CD14-positive monocyte (primary cell): ENCODE results near the gene SLC47A2. TPM values are rescaled to one million over a fixed set of nuclear protein-coding genes. Genes with fewer than 3 reads are reported as not detected.

ENCODE experiments used
- DNase-seq, 3 donors: peaks; one replicate each; pipeline ENCODE4 v3.0.0-alpha.2; 2011 to 2022
- H2AFZ ChIP-seq: 2 replicates; pipeline ENCODE4 v1.6.0; 2012; ENCODE audit warnings: mild to moderate bottlenecking, low read depth, low read length, inconsistent platforms; ENCODE audit not compliant: insufficient read depth, poor library complexity, severe bottlenecking
- H3K27ac ChIP-seq, 2 donors: 1 replicate in 1 of 2; 2 replicates in 1 of 2; pipeline ENCODE4 v1.5.1; 2012 to 2013; ENCODE audit warnings: low read length in 2 of 2, control low read depth in 1 of 2, inconsistent platforms in 1 of 2, low read depth in 1 of 2, mild to moderate bottlenecking in 1 of 2
- H3K27me3 ChIP-seq, 2 donors: one replicate each; pipeline versions ENCODE4 v1.6.0 to v1.6.1; 2011 to 2013; ENCODE audit warnings: low read length in 2 of 2; ENCODE audit not compliant: control insufficient read depth in 2 of 2, insufficient read depth in 2 of 2
- H3K36me3 ChIP-seq, 2 donors: replicated peaks in 1 of 2; 1 replicate in 1 of 2; 2 replicates in 1 of 2; pipeline versions ENCODE4 v1.5.1 to v1.6.1; 2012 to 2013; ENCODE audit warnings: low read length in 2 of 2, control low read depth in 1 of 2, inconsistent platforms in 1 of 2, mild to moderate bottlenecking in 1 of 2; ENCODE audit not compliant: insufficient read depth in 2 of 2, control insufficient read depth in 1 of 2
- H3K4me1 ChIP-seq, 2 donors: 1 replicate in 1 of 2; 2 replicates in 1 of 2; pipeline versions ENCODE4 v1.5.1 to v1.6.1; 2012 to 2013; ENCODE audit warnings: low read length in 2 of 2, control low read depth in 1 of 2, inconsistent platforms in 1 of 2, mild to moderate bottlenecking in 1 of 2, moderate library complexity in 1 of 2; ENCODE audit not compliant: insufficient read depth in 2 of 2, control insufficient read depth in 1 of 2
- H3K4me2 ChIP-seq: replicated peaks from 2 replicates; pipeline ENCODE3; 2012; ENCODE audit warnings: low read length, moderate library complexity, mild to moderate bottlenecking; ENCODE audit not compliant: poor library complexity, severe bottlenecking; ENCODE audit errors: extremely low read depth
- H3K4me3 ChIP-seq, 3 experiments: fragments of 200-600 bp in 1 of 3; sonication (generic) in 1 of 3; replicated peaks in 1 of 3; 1 replicate in 2 of 3; 2 replicates in 1 of 3; pipeline ENCODE4 v1.5.1; 2011 to 2013; ENCODE audit warnings: low read length in 3 of 3, mild to moderate bottlenecking in 3 of 3, control low read depth in 2 of 3, low read depth in 2 of 3, inconsistent platforms in 1 of 3, moderate library complexity in 1 of 3
- H3K79me2 ChIP-seq: 2 replicates; pipeline ENCODE4 v1.6.0; 2012; ENCODE audit warnings: mild to moderate bottlenecking, control low read depth, inconsistent platforms, low read length, moderate library complexity; ENCODE audit not compliant: insufficient read depth
- H3K9ac ChIP-seq: 2 replicates; pipeline ENCODE4 v1.6.0; 2017; ENCODE audit warnings: low read length, mild to moderate bottlenecking; ENCODE audit not compliant: insufficient read depth, poor library complexity, severe bottlenecking
- H3K9me3 ChIP-seq, 2 donors: replicated peaks in 1 of 2; 1 replicate in 1 of 2; 2 replicates in 1 of 2; pipeline versions ENCODE4 v1.5.1 to v1.6.1; 2012 to 2013; ENCODE audit warnings: low read length in 2 of 2, control low read depth in 1 of 2; ENCODE audit not compliant: control insufficient read depth in 1 of 2, insufficient read depth in 1 of 2
- H4K20me1 ChIP-seq: 2 replicates; pipeline ENCODE4 v1.6.0; 2012; ENCODE audit warnings: mild to moderate bottlenecking, low read length, control low read depth, moderate library complexity; ENCODE audit not compliant: insufficient read depth
- H3K27ac Mint-ChIP-seq, 7 donors: one replicate each; pipeline ENCODE4 v1.8.0; 2020; ENCODE audit warnings: mild to moderate bottlenecking in 7 of 7, mixed read lengths in 7 of 7, moderate library complexity in 6 of 7, inconsistent platforms in 2 of 7
- H3K27me3 Mint-ChIP-seq, 3 donors: one replicate each; pipeline ENCODE4 v1.8.0; 2021 to 2022; ENCODE audit warnings: low read depth in 3 of 3, mild to moderate bottlenecking in 3 of 3, mixed read lengths in 3 of 3, moderate library complexity in 3 of 3, inconsistent platforms in 1 of 3
- H3K36me3 Mint-ChIP-seq, 2 donors: one replicate each; pipeline ENCODE4 v1.8.0; 2020; ENCODE audit warnings: mixed read lengths in 2 of 2, inconsistent platforms in 1 of 2, mild to moderate bottlenecking in 1 of 2
- H3K4me1 Mint-ChIP-seq: one replicate; pipeline ENCODE4 v1.8.0; 2020; ENCODE audit warnings: mild to moderate bottlenecking, mixed read lengths
- H3K4me3 Mint-ChIP-seq, 2 donors: one replicate each; pipeline ENCODE4 v1.8.0; 2020; ENCODE audit warnings: mild to moderate bottlenecking in 2 of 2, mixed read lengths in 2 of 2, moderate library complexity in 1 of 2
- H3K9me3 Mint-ChIP-seq, 7 donors: one replicate each; pipeline ENCODE4 v1.8.0; 2020 to 2022; ENCODE audit warnings: mixed read lengths in 7 of 7, mild to moderate bottlenecking in 6 of 7, moderate library complexity in 6 of 7, inconsistent platforms in 2 of 7
- WGBS: methylation state at CpG from one replicate; pipeline ENCODE4 v1.1.5; 2013; ENCODE audit warnings: missing lambda C conversion rate; ENCODE audit not compliant: insufficient coverage; 5-methylcytosine and 5-hydroxymethylcytosine counted together
- intact Hi-C, 2 donors: fragments of 100-400 bp; cut with micrococcal nuclease; formaldehyde crosslinking; loops; one replicate each; pipeline versions ENCODE4 v1.15.0 to v1.15.1; 2023
- polyA plus RNA-seq, 3 donors: library from polyadenylated mRNA; depleted of rRNA in 1 of 3; unstranded in 2 of 3; stranded (reverse) in 1 of 3; fragments of 300-500 nt in 2 of 3; fragments of >200 nt in 1 of 3; fragmentation: Illumina TruSeq in 2 of 3; gene quantifications; 1 replicate in 2 of 3; 2 replicates in 1 of 3; pipeline ENCODE4 v1.2.3, GENCODE V29; 2012 to 2021
- TF ChIP-seq, protein P1 (sequence below): fragments of 200-600 bp; IDR thresholded peaks from one replicate; pipeline ENCODE4 v1.8.0; 2022; ENCODE audit warnings: antibody characterized with exemption, mild to moderate bottlenecking

The SLC47A2 gene
- polyA plus RNA-seq, 3 donors, result not detected

DNA sequence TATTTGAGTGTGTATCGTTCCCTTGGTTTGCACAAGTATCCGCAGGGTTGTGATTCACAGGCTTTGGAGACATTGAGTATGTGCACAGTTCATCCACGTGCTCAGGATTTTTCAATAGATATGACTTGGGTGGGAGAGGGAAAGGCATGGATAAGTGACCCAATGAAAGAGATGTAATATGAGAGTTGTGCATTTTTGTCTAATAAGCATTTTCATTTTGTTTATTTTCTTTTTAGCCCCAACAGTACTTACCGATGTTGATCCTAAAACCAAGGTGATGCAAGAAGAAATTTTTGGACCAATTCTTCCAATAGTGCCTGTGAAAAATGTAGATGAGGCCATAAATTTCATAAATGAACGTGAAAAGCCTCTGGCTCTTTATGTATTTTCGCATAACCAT lies 53.3 kb downstream of the SLC47A2 start:
- Histone ChIP-seq H3K79me2 (no peaks in the 10 kb centered on the region), H3K4me3 (no peak overlapping the region), H4K20me1 (no peaks in the 10 kb centered on the region), H2AFZ (no peak overlapping the region), H3K4me1 (no peaks in the 10 kb centered on the region), H3K27ac (no peak overlapping the region), H3K9me3 (no peaks in the 10 kb centered on the region), H3K4me2 (no peak overlapping the region), H3K36me3 (peaks cover 54 to 88% of the 10 kb centered on the region in 2 donors), H3K27me3 (no peaks in the 10 kb centered on the region), H3K9ac (no peak overlapping the region)
- no peak for DNase-seq
- TF ChIP-seq, protein P1, sequence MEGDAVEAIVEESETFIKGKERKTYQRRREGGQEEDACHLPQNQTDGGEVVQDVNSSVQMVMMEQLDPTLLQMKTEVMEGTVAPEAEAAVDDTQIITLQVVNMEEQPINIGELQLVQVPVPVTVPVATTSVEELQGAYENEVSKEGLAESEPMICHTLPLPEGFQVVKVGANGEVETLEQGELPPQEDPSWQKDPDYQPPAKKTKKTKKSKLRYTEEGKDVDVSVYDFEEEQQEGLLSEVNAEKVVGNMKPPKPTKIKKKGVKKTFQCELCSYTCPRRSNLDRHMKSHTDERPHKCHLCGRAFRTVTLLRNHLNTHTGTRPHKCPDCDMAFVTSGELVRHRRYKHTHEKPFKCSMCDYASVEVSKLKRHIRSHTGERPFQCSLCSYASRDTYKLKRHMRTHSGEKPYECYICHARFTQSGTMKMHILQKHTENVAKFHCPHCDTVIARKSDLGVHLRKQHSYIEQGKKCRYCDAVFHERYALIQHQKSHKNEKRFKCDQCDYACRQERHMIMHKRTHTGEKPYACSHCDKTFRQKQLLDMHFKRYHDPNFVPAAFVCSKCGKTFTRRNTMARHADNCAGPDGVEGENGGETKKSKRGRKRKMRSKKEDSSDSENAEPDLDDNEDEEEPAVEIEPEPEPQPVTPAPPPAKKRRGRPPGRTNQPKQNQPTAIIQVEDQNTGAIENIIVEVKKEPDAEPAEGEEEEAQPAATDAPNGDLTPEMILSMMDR, result no peak
- Mint-ChIP-seq H3K36me3 (peaks cover 74 to 81% of the 10 kb centered on the region in 2 donors), H3K4me3 (no peak overlapping the region), H3K4me1 (no peaks in the 10 kb centered on the region), H3K27ac (no peak overlapping the region), H3K9me3 (no peaks in the 10 kb centered on the region), H3K27me3 (peaks cover 0 to 2% (median 0%) of the 10 kb centered on the region in 3 donors)
- WGBS, result 97% methylated on average over 5 of the region's 6 CpGs
- intact Hi-C loops, result no loop called here

DNA sequence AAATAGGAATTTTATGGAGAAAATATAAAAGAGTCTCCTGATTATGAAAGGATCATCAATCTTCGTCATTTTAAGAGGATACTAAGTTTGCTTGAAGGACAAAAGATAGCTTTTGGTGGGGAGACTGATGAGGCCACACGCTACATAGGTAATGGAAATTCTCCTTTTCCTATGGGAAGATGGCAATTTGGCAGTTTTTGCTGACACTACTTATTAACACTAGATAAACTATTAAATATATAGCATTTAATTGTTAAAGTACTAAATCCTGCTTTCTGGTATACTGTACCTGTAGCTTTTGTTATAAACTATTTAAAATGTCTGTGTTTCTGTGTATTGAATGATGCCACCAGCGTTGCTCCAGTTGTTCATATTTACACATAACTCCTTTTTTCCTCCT lies 55.3 kb downstream of the SLC47A2 start:
- intact Hi-C loops, result no loop called here
- Mint-ChIP-seq H3K36me3 (peaks cover 87 to 99% of the 10 kb centered on the region in 2 donors), H3K4me3 (no peak overlapping the region), H3K27me3 (peaks cover 0 to 2% (median 0%) of the 10 kb centered on the region in 3 donors), H3K27ac (peak overlapping the region in 1 of 7 donors; percentile 52), H3K4me1 (peaks cover 13% of the 10 kb centered on the region), H3K9me3 (no peaks in the 10 kb centered on the region)
- Histone ChIP-seq H2AFZ (no peak overlapping the region), H3K36me3 (peaks cover 69 to 99% of the 10 kb centered on the region in 2 donors), H3K4me2 (no peak overlapping the region), H3K4me1 (peaks cover 0 to 13% of the 10 kb centered on the region in 2 donors), H4K20me1 (no peaks in the 10 kb centered on the region), H3K4me3 (no peak overlapping the region), H3K79me2 (no peaks in the 10 kb centered on the region), H3K27ac (no peak overlapping the region), H3K9me3 (no peaks in the 10 kb centered on the region), H3K9ac (no peak overlapping the region), H3K27me3 (no peaks in the 10 kb centered on the region)
- WGBS, result no CpG with 5 or more reads among the region's 3 CpGs
- DNase-seq, result no peak
- TF ChIP-seq, protein P1, result no peak
